HepG2 (cell line): ENCODE data around the gene PHKB. TPM values are rescaled to one million over a fixed set of nuclear protein-coding genes. Genes with fewer than 3 reads are reported as not detected.

Experiments
- ARID5B ChIP-seq: IDR thresholded peaks from 2 replicates; pipeline ENCODE4 v1.4.0; 2020; ENCODE audit warnings: mild to moderate bottlenecking, missing genetic modification reagents
- HNF4A ChIP-seq: sonication (generic); formaldehyde crosslinking; IDR thresholded peaks from 2 replicates; pipeline ENCODE4 v1.4.0; 2020; ENCODE audit warnings: missing genetic modification reagents
- ISL2 ChIP-seq: sonication (generic); formaldehyde crosslinking; IDR thresholded peaks from 2 replicates; pipeline ENCODE4 v1.5.0; 2020; ENCODE audit warnings: missing genetic modification reagents
- MATR3 ChIP-seq: sonication (generic); formaldehyde crosslinking; IDR thresholded peaks from 2 replicates; pipeline ENCODE4 v1.4.0; 2020; ENCODE audit warnings: missing genetic modification reagents
- NAIF1 ChIP-seq: sonication (generic); formaldehyde crosslinking; IDR thresholded peaks from 2 replicates; pipeline ENCODE4 v1.5.0; 2020; ENCODE audit warnings: mild to moderate bottlenecking, missing genetic modification reagents, borderline replicate concordance
- NFKBIZ ChIP-seq: IDR thresholded peaks from 2 replicates; pipeline ENCODE4 v1.6.1; 2018; ENCODE audit warnings: missing genetic modification reagents, missing compliant biosample characterization
- PLSCR1 ChIP-seq: sonication (generic); formaldehyde crosslinking; IDR thresholded peaks from 2 replicates; pipeline ENCODE4 v1.5.0; 2020; ENCODE audit warnings: missing genetic modification reagents, mild to moderate bottlenecking, borderline replicate concordance
- TOPORS ChIP-seq: sonication (generic); formaldehyde crosslinking; IDR thresholded peaks from 2 replicates; pipeline ENCODE4 v1.8.0; 2023; ENCODE audit warnings: mild to moderate bottlenecking, missing genetic modification reagents
- ZNF10 ChIP-seq: sonication (generic); formaldehyde crosslinking; IDR thresholded peaks from 2 replicates; pipeline ENCODE4 v1.4.0; 2020; ENCODE audit warnings: mild to moderate bottlenecking, low read depth, missing genetic modification reagents, borderline replicate concordance
- ZNF503 ChIP-seq: sonication (generic); formaldehyde crosslinking; IDR thresholded peaks from 2 replicates; pipeline ENCODE4 v1.4.0; 2020; ENCODE audit warnings: missing genetic modification reagents
- ZNF607 ChIP-seq: sonication (generic); formaldehyde crosslinking; IDR thresholded peaks from 2 replicates; pipeline ENCODE4 v1.5.1; 2020; ENCODE audit warnings: missing genetic modification reagents, mild to moderate bottlenecking, borderline replicate concordance
- ZNF792 ChIP-seq: IDR thresholded peaks from 2 replicates; pipeline ENCODE4 v1.6.1; 2016
- polyA plus RNA-seq, 8 experiments: library from polyadenylated mRNA; depleted of rRNA in 3 of 8; stranded (reverse) in 7 of 8; unstranded in 1 of 8; fragments of >200 nt; fragmentation: Illumina TruSeq in 4 of 8; extraction: Trizol in 4 of 8; gene quantifications; 2 replicates each; pipeline versions ENCODE4 v1.2.1 to v1.2.3, GENCODE V29; 2011 to 2016; ENCODE audit warnings: low read depth in 4 of 8, missing spikeins in 1 of 8, mixed read lengths in 1 of 8; ENCODE audit not compliant: insufficient read depth in 1 of 8
- total RNA-seq, 5 experiments: library from RNA; depleted of rRNA; stranded (reverse); fragments of >200 nt; fragmentation: Illumina TruSeq; extraction: Trizol; gene quantifications; 2 replicates each; pipeline ENCODE4 v1.2.3, GENCODE V29; 2016; ENCODE audit warnings: low read depth in 1 of 5

PHKB gene
- total and polyA plus RNA-seq, 2 of the 13 experiments (the other 11 are each of a cell fraction or from before 2014, with no cell fraction given), result 66.0 to 80.8 TPM

- TF ChIP-seq NFKBIZ (CRISPR knock-in tag) (no peak), ZNF10 (no peak), MATR3 (no peak), PLSCR1 (no peak), NAIF1 (CRISPR knock-in tag) (no peak), ZNF792 (CRISPR knock-in tag) (no peak), ARID5B (CRISPR knock-in tag) (peak; percentile 78), ZNF607 (CRISPR knock-in tag) (no peak), ISL2 (0 out of 2 replicates have a peak, but pooled peaks have one; percentile 24), TOPORS (CRISPR knock-in tag) (no peak), ZNF503 (CRISPR knock-in tag) (no peak), HNF4A (peak; percentile 69)
These were observed 9.7 kb downstream of the PHKB start (continued) for GRCh38 chr16:47470810-47471209.
